ENCODE measurements around the gene KRTAP5-2.
"Not testable (repeated sequence)": the region's sequence is repeated elsewhere in the genome, so short reads cannot be mapped to it uniquely, and the experiment has no call there.

KRTAP5-2 gene

GRCh38 chr11:1597994-1598380 is at the start of gene KRTAP5-2:
KRTAP5-2 (minus strand) TSS chr11:1598294; CDS start chr11:1598250, 44 bp downstream.
- DNase-seq (ENCODE audit: low read depth): no peak

GRCh38 chr11:1646540-1646939 is 48.4 kb upstream of the KRTAP5-2 start:
- not testable (repeated sequence) for DNase-seq (ENCODE audit: low read depth)

GRCh38 chr11:1645357-1645821 is 47.3 kb upstream of the KRTAP5-2 start:
- DNase-seq (ENCODE audit: low read depth): no peak

GRCh38 chr11:1644601-1645356 is 46.7 kb upstream of the KRTAP5-2 start:
- no peak for DNase-seq (ENCODE audit: low read depth)

- DNase-seq (ENCODE audit: low read depth): no peak
Observed at GRCh38 chr11:1643146-1643690, 45.1 kb upstream of the KRTAP5-2 start.

GRCh38 chr11:1642288-1643145 is 44.4 kb upstream of the KRTAP5-2 start:
- DNase-seq (ENCODE audit: low read depth): no peak

- no peak for DNase-seq (ENCODE audit: low read depth)
Observed at GRCh38 chr11:1641096-1641495, 43.0 kb upstream of the KRTAP5-2 start.

GRCh38 chr11:1640076-1640946 is 42.2 kb upstream of the KRTAP5-2 start:
- DNase-seq (ENCODE audit: low read depth): no peak

GRCh38 chr11:1639666-1640065 is 41.6 kb upstream of the KRTAP5-2 start:
- no peak for DNase-seq (ENCODE audit: low read depth)

GRCh38 chr11:1639102-1639620 is 41.1 kb upstream of the KRTAP5-2 start:
- DNase-seq (ENCODE audit: low read depth): no peak

- no peak for DNase-seq (ENCODE audit: low read depth)
Observed at GRCh38 chr11:1638344-1638743, 40.2 kb upstream of the KRTAP5-2 start.

GRCh38 chr11:1637628-1638027 is 39.5 kb upstream of the KRTAP5-2 start:
- DNase-seq (ENCODE audit: low read depth): no peak

- DNase-seq (ENCODE audit: low read depth): no peak
Observed at GRCh38 chr11:1636291-1636950, 38.3 kb upstream of the KRTAP5-2 start.

GRCh38 chr11:1633864-1634263 is 35.8 kb upstream of the KRTAP5-2 start:
- DNase-seq (ENCODE audit: low read depth): no peak

GRCh38 chr11:1632053-1632714 is 34.1 kb upstream of the KRTAP5-2 start:
- DNase-seq (ENCODE audit: low read depth): no peak

GRCh38 chr11:1631066-1631568 is 33.0 kb upstream of the KRTAP5-2 start:
- DNase-seq (ENCODE audit: low read depth): no peak

GRCh38 chr11:1630271-1630670 is 32.2 kb upstream of the KRTAP5-2 start:
- DNase-seq (ENCODE audit: low read depth): no peak

GRCh38 chr11:1629326-1630185 is 31.5 kb upstream of the KRTAP5-2 start, which contains the start of gene KRTAP5-5:
KRTAP5-5 (plus strand) TSS chr11:1629775; CDS start chr11:1629841, 66 bp downstream.
- DNase-seq (ENCODE audit: low read depth): no peak
